ENCODE results near the gene MDGA2. TPM values are rescaled to one million over a fixed set of nuclear protein-coding genes. Genes with fewer than 3 reads are reported as not detected.

Gene MDGA2
- total RNA-seq, 1 experiment from 2014 or later = not detected

DNA sequence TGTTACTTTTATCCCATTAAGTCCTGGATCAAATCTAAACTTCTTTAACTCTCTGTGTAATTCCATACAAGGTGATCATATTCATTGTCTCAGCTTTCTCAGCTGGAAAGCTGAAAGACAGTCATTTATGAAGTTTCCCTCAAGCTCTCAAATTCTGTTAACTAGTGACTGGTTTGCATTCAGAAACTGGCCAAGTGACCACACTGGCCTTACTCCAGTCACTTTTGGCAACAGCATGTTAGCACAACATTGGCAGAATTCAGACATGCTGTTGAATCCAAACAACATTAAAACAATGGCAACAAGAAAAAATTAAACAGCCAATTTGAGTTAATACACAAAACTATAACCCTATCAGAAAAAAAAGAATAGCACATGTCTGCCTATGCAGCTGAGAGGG, 343.3 kb downstream of the MDGA2 start:
- intact Hi-C loops (cut with micrococcal nuclease; ENCODE audit: unreplicated experiment) = no loop called here
- TF ChIP-seq, protein P1, sequence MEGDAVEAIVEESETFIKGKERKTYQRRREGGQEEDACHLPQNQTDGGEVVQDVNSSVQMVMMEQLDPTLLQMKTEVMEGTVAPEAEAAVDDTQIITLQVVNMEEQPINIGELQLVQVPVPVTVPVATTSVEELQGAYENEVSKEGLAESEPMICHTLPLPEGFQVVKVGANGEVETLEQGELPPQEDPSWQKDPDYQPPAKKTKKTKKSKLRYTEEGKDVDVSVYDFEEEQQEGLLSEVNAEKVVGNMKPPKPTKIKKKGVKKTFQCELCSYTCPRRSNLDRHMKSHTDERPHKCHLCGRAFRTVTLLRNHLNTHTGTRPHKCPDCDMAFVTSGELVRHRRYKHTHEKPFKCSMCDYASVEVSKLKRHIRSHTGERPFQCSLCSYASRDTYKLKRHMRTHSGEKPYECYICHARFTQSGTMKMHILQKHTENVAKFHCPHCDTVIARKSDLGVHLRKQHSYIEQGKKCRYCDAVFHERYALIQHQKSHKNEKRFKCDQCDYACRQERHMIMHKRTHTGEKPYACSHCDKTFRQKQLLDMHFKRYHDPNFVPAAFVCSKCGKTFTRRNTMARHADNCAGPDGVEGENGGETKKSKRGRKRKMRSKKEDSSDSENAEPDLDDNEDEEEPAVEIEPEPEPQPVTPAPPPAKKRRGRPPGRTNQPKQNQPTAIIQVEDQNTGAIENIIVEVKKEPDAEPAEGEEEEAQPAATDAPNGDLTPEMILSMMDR (IDR thresholded peaks at IDR 0.05; ENCODE audit: unreplicated experiment) = no peak
- Mint-ChIP-seq H3K4me3 (ENCODE audit: low read depth, unreplicated experiment) (no peak overlapping the region), H3K4me1 (ENCODE audit: low read depth, unreplicated experiment) (no peaks in the 10 kb centered on the region), H3K36me3 (ENCODE audit: insufficient read depth, unreplicated experiment) (no peaks in the 10 kb centered on the region), H3K27ac (ENCODE audit: unreplicated experiment) (no peak overlapping the region), H3K27me3 (ENCODE audit: unreplicated experiment) (no peaks in the 10 kb centered on the region), H3K9me3 (ENCODE audit: low read depth, unreplicated experiment) (peaks cover 2% of the 10 kb centered on the region)
- BruUV-seq (replicated peaks) = no TSS peak
- DNase-seq = no peak
- CTCF ChIA-PET = no interaction called here

DNA sequence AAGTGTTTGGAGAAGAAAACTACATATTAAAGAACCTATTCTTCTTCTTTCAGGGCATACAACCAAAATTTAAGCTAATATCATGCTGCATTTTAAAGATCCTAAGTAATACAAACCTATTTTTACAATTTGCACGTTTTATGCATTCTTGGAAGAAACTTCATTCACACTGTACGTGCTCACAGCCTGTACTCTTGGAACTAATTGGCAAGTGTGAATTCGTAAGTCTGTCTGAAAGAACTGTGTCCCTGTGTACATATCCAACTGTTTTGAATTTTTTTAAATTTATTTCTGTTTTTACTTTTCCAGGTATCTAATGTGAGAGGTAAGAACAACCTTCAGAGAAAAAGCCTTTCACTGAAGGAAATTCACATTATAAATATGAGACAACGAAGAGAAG, 347.0 kb downstream of the MDGA2 start:
- Mint-ChIP-seq H3K4me3 (ENCODE audit: low read depth, unreplicated experiment) (no peak overlapping the region), H3K27me3 (ENCODE audit: unreplicated experiment) (no peaks in the 10 kb centered on the region), H3K9me3 (ENCODE audit: low read depth, unreplicated experiment) (peaks cover 7% of the 10 kb centered on the region), H3K27ac (ENCODE audit: unreplicated experiment) (no peak overlapping the region), H3K36me3 (ENCODE audit: insufficient read depth, unreplicated experiment) (no peaks in the 10 kb centered on the region), H3K4me1 (ENCODE audit: low read depth, unreplicated experiment) (no peaks in the 10 kb centered on the region)
- TF ChIP-seq, protein P1 (IDR thresholded peaks at IDR 0.05; ENCODE audit: unreplicated experiment) = no peak
- no TSS peak for BruUV-seq (replicated peaks)
- no peak for DNase-seq
- CTCF ChIA-PET = no interaction called here
- intact Hi-C loops (cut with micrococcal nuclease; ENCODE audit: unreplicated experiment) = no loop called here

DNA sequence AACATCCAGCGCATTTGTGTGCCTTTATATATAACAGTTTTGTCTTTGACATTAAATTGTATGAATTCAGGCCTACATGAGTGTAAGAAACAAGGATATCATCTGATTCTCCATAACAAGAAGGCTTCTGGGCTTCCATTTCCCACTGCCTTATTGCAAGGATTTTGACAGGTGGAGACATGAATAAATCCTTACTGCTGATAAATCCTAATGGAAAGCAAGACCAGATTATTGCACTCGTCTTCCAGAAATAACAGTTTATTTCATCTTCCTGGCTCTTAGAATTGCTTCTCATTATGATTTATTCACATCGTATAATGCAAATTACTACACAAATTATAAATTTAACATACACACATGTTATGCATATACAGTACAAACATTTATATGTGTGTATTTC, 348.1 kb downstream of the MDGA2 start:
- DNase-seq = no peak
- BruUV-seq (replicated peaks) = no TSS peak
- H3K9me3 Mint-ChIP-seq (ENCODE audit: low read depth, unreplicated experiment) = peaks cover 7% of the 10 kb centered on the region
- TF ChIP-seq, protein P1 (IDR thresholded peaks at IDR 0.05; ENCODE audit: unreplicated experiment) = no peak
- no peak overlapping the region for H3K27ac Mint-ChIP-seq (ENCODE audit: unreplicated experiment)
- H3K4me1 Mint-ChIP-seq (ENCODE audit: low read depth, unreplicated experiment) = no peaks in the 10 kb centered on the region
- no peaks in the 10 kb centered on the region for H3K27me3 Mint-ChIP-seq (ENCODE audit: unreplicated experiment)
- CTCF ChIA-PET = no interaction called here
- H3K36me3 Mint-ChIP-seq (ENCODE audit: insufficient read depth, unreplicated experiment) = no peaks in the 10 kb centered on the region
- no peak overlapping the region for H3K4me3 Mint-ChIP-seq (ENCODE audit: low read depth, unreplicated experiment)
- intact Hi-C loops (cut with micrococcal nuclease; ENCODE audit: unreplicated experiment) = no loop called here

DNA sequence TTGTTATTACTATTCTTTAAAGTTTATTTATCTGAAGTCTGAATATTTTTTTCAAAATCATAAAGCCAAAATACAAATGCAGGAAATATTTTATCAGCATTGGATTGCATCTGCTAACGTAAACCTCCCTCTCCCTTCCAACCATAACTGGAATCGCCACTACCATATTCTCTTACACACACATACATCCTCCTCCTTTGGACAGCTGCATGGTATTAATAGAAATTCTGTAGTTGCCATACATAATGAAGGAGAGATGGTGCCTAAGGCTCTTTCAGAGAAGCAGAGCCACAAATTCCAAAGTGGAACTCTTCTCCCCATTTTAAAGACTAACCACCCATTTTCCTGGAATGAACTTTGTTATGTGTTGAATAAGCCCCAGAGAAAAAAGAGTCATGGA, 352.7 kb downstream of the MDGA2 start:
- peaks cover 10% of the 10 kb centered on the region for H3K9me3 Mint-ChIP-seq (ENCODE audit: low read depth, unreplicated experiment)
- no peaks in the 10 kb centered on the region for H3K27me3 Mint-ChIP-seq (ENCODE audit: unreplicated experiment)
- H3K4me1 Mint-ChIP-seq (ENCODE audit: low read depth, unreplicated experiment) = no peaks in the 10 kb centered on the region
- no TSS peak for BruUV-seq (replicated peaks)
- TF ChIP-seq, protein P1 (IDR thresholded peaks at IDR 0.05; ENCODE audit: unreplicated experiment) = no peak
- CTCF ChIA-PET = no interaction called here
- no peaks in the 10 kb centered on the region for H3K36me3 Mint-ChIP-seq (ENCODE audit: insufficient read depth, unreplicated experiment)
- H3K27ac Mint-ChIP-seq (ENCODE audit: unreplicated experiment) = no peak overlapping the region
- intact Hi-C loops (cut with micrococcal nuclease; ENCODE audit: unreplicated experiment) = no loop called here
- no peak for DNase-seq
- H3K4me3 Mint-ChIP-seq (ENCODE audit: low read depth, unreplicated experiment) = no peak overlapping the region

DNA sequence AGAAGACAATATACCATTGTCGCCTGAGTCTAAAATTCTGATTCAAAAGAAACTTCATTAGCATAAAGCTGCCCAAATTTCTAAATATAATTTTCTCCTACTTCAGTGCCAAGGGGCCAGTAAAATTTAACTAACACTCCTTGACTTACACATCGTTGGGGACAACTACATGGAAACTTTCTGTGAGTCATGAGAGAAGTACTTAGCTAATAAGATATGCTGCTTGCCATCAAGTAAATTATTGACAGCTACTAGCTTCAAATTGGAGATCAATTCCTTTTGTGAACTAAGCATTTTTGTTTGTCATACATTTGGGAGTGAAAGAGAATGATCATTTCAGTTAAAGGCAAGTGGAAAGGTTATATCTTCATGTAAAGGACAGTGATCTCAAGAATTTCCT, 373.3 kb downstream of the MDGA2 start:
- no peaks in the 10 kb centered on the region for H3K4me1 Mint-ChIP-seq (ENCODE audit: low read depth, unreplicated experiment)
- no peak overlapping the region for H3K27ac Mint-ChIP-seq (ENCODE audit: unreplicated experiment)
- intact Hi-C loops (cut with micrococcal nuclease; ENCODE audit: unreplicated experiment) = no loop called here
- no peak overlapping the region for H3K4me3 Mint-ChIP-seq (ENCODE audit: low read depth, unreplicated experiment)
- TF ChIP-seq, protein P1 (IDR thresholded peaks at IDR 0.05; ENCODE audit: unreplicated experiment) = no peak
- CTCF ChIA-PET = no interaction called here
- DNase-seq = no peak
- no peaks in the 10 kb centered on the region for H3K36me3 Mint-ChIP-seq (ENCODE audit: insufficient read depth, unreplicated experiment)
- no peaks in the 10 kb centered on the region for H3K27me3 Mint-ChIP-seq (ENCODE audit: unreplicated experiment)
- H3K9me3 Mint-ChIP-seq (ENCODE audit: low read depth, unreplicated experiment) = peaks cover 7% of the 10 kb centered on the region
- no TSS peak for BruUV-seq (replicated peaks)
